Neural cell (in vitro differentiated cells): ENCODE data around the gene DDA1. TPM values are rescaled to one million over a fixed set of nuclear protein-coding genes. Genes with fewer than 3 reads are reported as not detected.

Source experiments
- H2AFZ ChIP-seq: fragments of 200-600, 300-800 bp; sonication (generic), shearing (Covaris generic); 2 replicates; pipeline ENCODE4 v1.6.0; 2014; ENCODE audit warnings: low read depth, mild to moderate bottlenecking, antibody characterized with exemption, low read length, moderate library complexity
- H3F3A ChIP-seq: fragments of 200-600 bp; shearing (Covaris generic); 2 replicates; pipeline ENCODE4 v1.6.1; 2016; ENCODE audit warnings: mild to moderate bottlenecking, moderate library complexity, mixed read lengths, antibody characterized with exemption, low read length; ENCODE audit not compliant: insufficient read depth, poor library complexity, severe bottlenecking
- H3K27ac ChIP-seq: fragments of 200-600, 300-800 bp; sonication (generic), shearing (Covaris generic); 2 replicates; pipeline ENCODE4 v1.5.1; 2014; ENCODE audit warnings: mild to moderate bottlenecking, low read length, moderate library complexity
- H3K27me3 ChIP-seq: fragments of 300-800, 200-600 bp; sonication (generic), shearing (Covaris generic); 2 replicates; pipeline ENCODE4 v1.6.0; 2014; ENCODE audit warnings: mild to moderate bottlenecking, low read depth, low read length, moderate library complexity; ENCODE audit not compliant: insufficient read depth
- H3K36me3 ChIP-seq: fragments of 300-800, 200-600 bp; sonication (generic), shearing (Covaris generic); 2 replicates; pipeline ENCODE4 v1.5.1; 2014; ENCODE audit warnings: mild to moderate bottlenecking, antibody characterized with exemption, low read length, moderate library complexity; ENCODE audit not compliant: insufficient read depth
- H3K4me2 ChIP-seq: fragments of 300-800, 200-600 bp; sonication (generic), shearing (Covaris generic); 2 replicates; pipeline ENCODE4 v1.6.0; 2014; ENCODE audit warnings: mild to moderate bottlenecking, low read length
- H3K4me3 ChIP-seq: fragments of 300-800, 200-600 bp; sonication (generic), shearing (Covaris generic); 2 replicates; pipeline ENCODE4 v1.5.1; 2014; ENCODE audit warnings: mild to moderate bottlenecking, low read length, moderate library complexity
- H3K79me2 ChIP-seq: fragments of 200-600 bp; shearing (Covaris generic); replicated peaks from 2 replicates; pipeline ENCODE4 v1.6.0; 2014; ENCODE audit warnings: mild to moderate bottlenecking, low read length, moderate library complexity; ENCODE audit not compliant: insufficient read depth
- H3K9ac ChIP-seq: fragments of 300-800, 200-600 bp; sonication (generic), shearing (Covaris generic); 2 replicates; pipeline ENCODE4 v1.6.1; 2016; ENCODE audit warnings: mild to moderate bottlenecking, low read length, mixed read lengths
- H3K9me2 ChIP-seq: fragments of 200-600 bp; shearing (Covaris generic); 2 replicates; pipeline ENCODE4 v1.6.1; 2016; ENCODE audit warnings: mild to moderate bottlenecking, low read length, mixed read lengths; ENCODE audit not compliant: insufficient read depth
- H3K9me3 ChIP-seq: fragments of 200-600, 300-800 bp; sonication (generic), shearing (Covaris generic); 2 replicates; pipeline ENCODE4 v1.6.1; 2016; ENCODE audit warnings: mild to moderate bottlenecking, mixed run types, low read length, moderate library complexity, mixed read lengths
- H4K20me1 ChIP-seq: fragments of 200-600 bp; shearing (Covaris generic); 2 replicates; pipeline ENCODE4 v1.6.1; 2016; ENCODE audit warnings: mild to moderate bottlenecking, mixed run types; ENCODE audit not compliant: insufficient read depth
- EP300 ChIP-seq: fragments of 450-650 bp; conservative IDR thresholded peaks from 2 replicates; pipeline ENCODE4 v1.6.1; 2014; ENCODE audit warnings: antibody characterized with exemption, mild to moderate bottlenecking, moderate library complexity; ENCODE audit not compliant: poor library complexity, severe bottlenecking
- EZH2 ChIP-seq: fragments of 200-600, 300-800 bp; shearing (Covaris generic), sonication (generic); IDR thresholded peaks from 2 replicates; pipeline ENCODE4 v1.6.1; 2014; ENCODE audit warnings: antibody characterized with exemption, low read length, borderline replicate concordance, mild to moderate bottlenecking; ENCODE audit not compliant: insufficient read depth, poor library complexity, severe bottlenecking
- MXI1 ChIP-seq: fragments of 450-650 bp; conservative IDR thresholded peaks from 2 replicates; pipeline ENCODE4 v1.6.1; 2014; ENCODE audit warnings: antibody characterized with exemption, mild to moderate bottlenecking; ENCODE audit not compliant: poor library complexity, severe bottlenecking
- POLR2AphosphoS5 ChIP-seq: IDR thresholded peaks from 2 replicates; pipeline ENCODE4 v1.6.1; 2012
- RAD21 ChIP-seq: fragments of 450-650 bp; conservative IDR thresholded peaks from 2 replicates; pipeline ENCODE4 v1.6.1; 2014; ENCODE audit warnings: antibody characterized with exemption, mild to moderate bottlenecking, moderate library complexity
- SMC3 ChIP-seq: fragments of 450-650 bp; conservative IDR thresholded peaks from 2 replicates; pipeline ENCODE4 v1.6.1; 2014; ENCODE audit warnings: antibody characterized with exemption, mild to moderate bottlenecking, moderate library complexity; ENCODE audit not compliant: poor library complexity
- TAF1 ChIP-seq: IDR thresholded peaks from 2 replicates; pipeline ENCODE4 v1.6.1; 2012; ENCODE audit warnings: low read depth
- polyA plus RNA-seq: library from polyadenylated mRNA; depleted of rRNA; stranded (reverse); fragments of >200 nt; gene quantifications from 2 replicates; pipeline ENCODE4 v1.2.3, GENCODE V29; 2014
- TF ChIP-seq, protein P1 (sequence below): fragments of 450-650 bp; IDR thresholded peaks from 2 replicates; pipeline ENCODE4 v1.5.1; 2014; ENCODE audit warnings: antibody characterized with exemption, mild to moderate bottlenecking, moderate library complexity; ENCODE audit not compliant: poor library complexity, severe bottlenecking
- TF ChIP-seq, protein P2 (sequence below): IDR thresholded peaks from 2 replicates; pipeline ENCODE4 v1.6.1; 2012; ENCODE audit warnings: borderline replicate concordance

The DDA1 gene
- polyA plus RNA-seq, 1 donor from 2014 or later: 25.4 TPM

- TF ChIP-seq TAF1 (no peak), POLR2AphosphoS5 (no peak), EZH2 (no peak), EP300 (no peak), SMC3 (no peak), RAD21 (no peak), MXI1 (no peak)
- TF ChIP-seq, protein P1, sequence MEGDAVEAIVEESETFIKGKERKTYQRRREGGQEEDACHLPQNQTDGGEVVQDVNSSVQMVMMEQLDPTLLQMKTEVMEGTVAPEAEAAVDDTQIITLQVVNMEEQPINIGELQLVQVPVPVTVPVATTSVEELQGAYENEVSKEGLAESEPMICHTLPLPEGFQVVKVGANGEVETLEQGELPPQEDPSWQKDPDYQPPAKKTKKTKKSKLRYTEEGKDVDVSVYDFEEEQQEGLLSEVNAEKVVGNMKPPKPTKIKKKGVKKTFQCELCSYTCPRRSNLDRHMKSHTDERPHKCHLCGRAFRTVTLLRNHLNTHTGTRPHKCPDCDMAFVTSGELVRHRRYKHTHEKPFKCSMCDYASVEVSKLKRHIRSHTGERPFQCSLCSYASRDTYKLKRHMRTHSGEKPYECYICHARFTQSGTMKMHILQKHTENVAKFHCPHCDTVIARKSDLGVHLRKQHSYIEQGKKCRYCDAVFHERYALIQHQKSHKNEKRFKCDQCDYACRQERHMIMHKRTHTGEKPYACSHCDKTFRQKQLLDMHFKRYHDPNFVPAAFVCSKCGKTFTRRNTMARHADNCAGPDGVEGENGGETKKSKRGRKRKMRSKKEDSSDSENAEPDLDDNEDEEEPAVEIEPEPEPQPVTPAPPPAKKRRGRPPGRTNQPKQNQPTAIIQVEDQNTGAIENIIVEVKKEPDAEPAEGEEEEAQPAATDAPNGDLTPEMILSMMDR: no peak
- TF ChIP-seq, protein P2, sequence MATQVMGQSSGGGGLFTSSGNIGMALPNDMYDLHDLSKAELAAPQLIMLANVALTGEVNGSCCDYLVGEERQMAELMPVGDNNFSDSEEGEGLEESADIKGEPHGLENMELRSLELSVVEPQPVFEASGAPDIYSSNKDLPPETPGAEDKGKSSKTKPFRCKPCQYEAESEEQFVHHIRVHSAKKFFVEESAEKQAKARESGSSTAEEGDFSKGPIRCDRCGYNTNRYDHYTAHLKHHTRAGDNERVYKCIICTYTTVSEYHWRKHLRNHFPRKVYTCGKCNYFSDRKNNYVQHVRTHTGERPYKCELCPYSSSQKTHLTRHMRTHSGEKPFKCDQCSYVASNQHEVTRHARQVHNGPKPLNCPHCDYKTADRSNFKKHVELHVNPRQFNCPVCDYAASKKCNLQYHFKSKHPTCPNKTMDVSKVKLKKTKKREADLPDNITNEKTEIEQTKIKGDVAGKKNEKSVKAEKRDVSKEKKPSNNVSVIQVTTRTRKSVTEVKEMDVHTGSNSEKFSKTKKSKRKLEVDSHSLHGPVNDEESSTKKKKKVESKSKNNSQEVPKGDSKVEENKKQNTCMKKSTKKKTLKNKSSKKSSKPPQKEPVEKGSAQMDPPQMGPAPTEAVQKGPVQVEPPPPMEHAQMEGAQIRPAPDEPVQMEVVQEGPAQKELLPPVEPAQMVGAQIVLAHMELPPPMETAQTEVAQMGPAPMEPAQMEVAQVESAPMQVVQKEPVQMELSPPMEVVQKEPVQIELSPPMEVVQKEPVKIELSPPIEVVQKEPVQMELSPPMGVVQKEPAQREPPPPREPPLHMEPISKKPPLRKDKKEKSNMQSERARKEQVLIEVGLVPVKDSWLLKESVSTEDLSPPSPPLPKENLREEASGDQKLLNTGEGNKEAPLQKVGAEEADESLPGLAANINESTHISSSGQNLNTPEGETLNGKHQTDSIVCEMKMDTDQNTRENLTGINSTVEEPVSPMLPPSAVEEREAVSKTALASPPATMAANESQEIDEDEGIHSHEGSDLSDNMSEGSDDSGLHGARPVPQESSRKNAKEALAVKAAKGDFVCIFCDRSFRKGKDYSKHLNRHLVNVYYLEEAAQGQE: no peak
- no peak overlapping the region for H2AFZ ChIP-seq
- H3K9ac ChIP-seq: no peak overlapping the region
- H3K79me2 ChIP-seq: no peaks in the 10 kb centered on the region
- no peak overlapping the region for H3K4me2 ChIP-seq
- no peaks in the 10 kb centered on the region for H3K9me2 ChIP-seq
- H4K20me1 ChIP-seq: no peaks in the 10 kb centered on the region
- H3K36me3 ChIP-seq: no peaks in the 10 kb centered on the region
- no peaks in the 10 kb centered on the region for H3K9me3 ChIP-seq
- no peaks in the 10 kb centered on the region for H3K27me3 ChIP-seq
- no peaks in the 10 kb centered on the region for H3F3A ChIP-seq
- H3K27ac ChIP-seq: no peak overlapping the region
- no peak overlapping the region for H3K4me3 ChIP-seq
Observed at GRCh38 chr19:17353386-17353785, 44.0 kb downstream of the DDA1 start.

GRCh38 chr19:17357078-17357666, 47.8 kb downstream of the DDA1 start:
- Histone ChIP-seq H3K27me3 (no peaks in the 10 kb centered on the region), H3K9me3 (no peaks in the 10 kb centered on the region)

More at GRCh38 chr19:17357078-17357666, 47.8 kb downstream of the DDA1 start:
- H4K20me1 ChIP-seq: no peaks in the 10 kb centered on the region
- TF ChIP-seq RAD21: no peak
- TF ChIP-seq TAF1: no peak
- no peak for TF ChIP-seq POLR2AphosphoS5
- TF ChIP-seq, protein P1: no peak
- TF ChIP-seq SMC3: no peak
- TF ChIP-seq MXI1: no peak
- TF ChIP-seq EP300: no peak
- TF ChIP-seq EZH2: no peak
- H2AFZ ChIP-seq: no peak overlapping the region
- H3K27ac ChIP-seq: no peak overlapping the region
- no peaks in the 10 kb centered on the region for H3F3A ChIP-seq
- no peak overlapping the region for H3K9ac ChIP-seq
- no peaks in the 10 kb centered on the region for H3K79me2 ChIP-seq
- H3K36me3 ChIP-seq: no peaks in the 10 kb centered on the region
- no peaks in the 10 kb centered on the region for H3K9me2 ChIP-seq
- no peak overlapping the region for H3K4me2 ChIP-seq
- H3K4me3 ChIP-seq: no peak overlapping the region
